ENCODE results near the gene USP46.

USP46 gene

GRCh38 chr4:52659001-52659721, at the start of gene USP46:
Gene USP46 (minus strand): TSS chr4:52659301. CDS start chr4:52659150, 151 bp downstream.
- no peaks in the 10 kb centered on the region for H3K36me3 ChIP-seq (replicated peaks)
- DNase-seq: peak; percentile 54
- H3K27ac ChIP-seq: peak within 1 kb of the TSS; percentile 80
- peak within 1 kb of the TSS; percentile 71 for H3K4me3 ChIP-seq (ENCODE audit: low read depth, low read length)
- no peak for TF ChIP-seq CTCF (IDR thresholded peaks at IDR 0.05; ENCODE audit: low read depth, low read length, missing control alignments)
- H3K27me3 ChIP-seq (replicated peaks): no peaks in the 10 kb centered on the region
- in situ Hi-C loops (cut with HindIII; ENCODE audit: low pct_ligation_motif_present, low sequenced_read_pairs): no loop called here

- in situ Hi-C loops (cut with HindIII; ENCODE audit: low pct_ligation_motif_present, low sequenced_read_pairs): no loop called here
Observed at GRCh38 chr4:52704661-52705060, 45.6 kb upstream of the USP46 start.

GRCh38 chr4:52704133-52704532, 45.0 kb upstream of the USP46 start:
- DNase-seq: no peak
- no peak for TF ChIP-seq CTCF (IDR thresholded peaks at IDR 0.05; ENCODE audit: low read depth, low read length, missing control alignments)
- in situ Hi-C loops (cut with HindIII; ENCODE audit: low pct_ligation_motif_present, low sequenced_read_pairs): no loop called here
- Histone ChIP-seq H3K4me3 (ENCODE audit: low read depth, low read length) (no peak overlapping the region), H3K27me3 (replicated peaks) (no peaks in the 10 kb centered on the region), H3K36me3 (replicated peaks) (no peaks in the 10 kb centered on the region), H3K27ac (no peak overlapping the region)

More at GRCh38 chr4:52704661-52705060, 45.6 kb upstream of the USP46 start:
- DNase-seq: no peak
- Histone ChIP-seq H3K27me3 (replicated peaks) (no peaks in the 10 kb centered on the region), H3K27ac (no peak overlapping the region), H3K36me3 (replicated peaks) (no peaks in the 10 kb centered on the region), H3K4me3 (ENCODE audit: low read depth, low read length) (no peak overlapping the region)
- no peak for TF ChIP-seq CTCF (IDR thresholded peaks at IDR 0.05; ENCODE audit: low read depth, low read length, missing control alignments)

GRCh38 chr4:52701207-52701606, 42.1 kb upstream of the USP46 start:
- TF ChIP-seq CTCF (IDR thresholded peaks at IDR 0.05; ENCODE audit: low read depth, low read length, missing control alignments): no peak
- Histone ChIP-seq H3K27ac (no peak overlapping the region), H3K4me3 (ENCODE audit: low read depth, low read length) (no peak overlapping the region), H3K27me3 (replicated peaks) (no peaks in the 10 kb centered on the region), H3K36me3 (replicated peaks) (no peaks in the 10 kb centered on the region)
- in situ Hi-C loops (cut with HindIII; ENCODE audit: low pct_ligation_motif_present, low sequenced_read_pairs): no loop called here
- no peak for DNase-seq

GRCh38 chr4:52694936-52695335, 35.8 kb upstream of the USP46 start:
- no peaks in the 10 kb centered on the region for H3K27me3 ChIP-seq (replicated peaks)
- TF ChIP-seq CTCF (IDR thresholded peaks at IDR 0.05; ENCODE audit: low read depth, low read length, missing control alignments): no peak
- in situ Hi-C loops (cut with HindIII; ENCODE audit: low pct_ligation_motif_present, low sequenced_read_pairs): no loop called here
- H3K4me3 ChIP-seq (ENCODE audit: low read depth, low read length): no peak overlapping the region
- H3K27ac ChIP-seq: no peak overlapping the region
- no peak for DNase-seq
- no peaks in the 10 kb centered on the region for H3K36me3 ChIP-seq (replicated peaks)

GRCh38 chr4:52693492-52693891, 34.4 kb upstream of the USP46 start:
- no peak overlapping the region for H3K4me3 ChIP-seq (ENCODE audit: low read depth, low read length)
- H3K27me3 ChIP-seq (replicated peaks): no peaks in the 10 kb centered on the region
- TF ChIP-seq CTCF (IDR thresholded peaks at IDR 0.05; ENCODE audit: low read depth, low read length, missing control alignments): no peak
- H3K27ac ChIP-seq: no peak overlapping the region
- DNase-seq: no peak
- H3K36me3 ChIP-seq (replicated peaks): no peaks in the 10 kb centered on the region
- in situ Hi-C loops (cut with HindIII; ENCODE audit: low pct_ligation_motif_present, low sequenced_read_pairs): no loop called here

All from brain microvascular endothelial cell (primary cell).